Fibroblast of skin of right quadriceps (primary cell): ENCODE results near the gene DSN1.
A peak's percentile ranks its signal among the peaks of the same experiment; 100 is the strongest.

ENCODE experiments used
- DNase-seq: peaks from one replicate; pipeline ENCODE4 v3.0.0-alpha.2; 2013

The DSN1 gene

GRCh38 chr20:36794116-36794474, 20.5 kb upstream of the DSN1 start:
- no peak for DNase-seq

DNA sequence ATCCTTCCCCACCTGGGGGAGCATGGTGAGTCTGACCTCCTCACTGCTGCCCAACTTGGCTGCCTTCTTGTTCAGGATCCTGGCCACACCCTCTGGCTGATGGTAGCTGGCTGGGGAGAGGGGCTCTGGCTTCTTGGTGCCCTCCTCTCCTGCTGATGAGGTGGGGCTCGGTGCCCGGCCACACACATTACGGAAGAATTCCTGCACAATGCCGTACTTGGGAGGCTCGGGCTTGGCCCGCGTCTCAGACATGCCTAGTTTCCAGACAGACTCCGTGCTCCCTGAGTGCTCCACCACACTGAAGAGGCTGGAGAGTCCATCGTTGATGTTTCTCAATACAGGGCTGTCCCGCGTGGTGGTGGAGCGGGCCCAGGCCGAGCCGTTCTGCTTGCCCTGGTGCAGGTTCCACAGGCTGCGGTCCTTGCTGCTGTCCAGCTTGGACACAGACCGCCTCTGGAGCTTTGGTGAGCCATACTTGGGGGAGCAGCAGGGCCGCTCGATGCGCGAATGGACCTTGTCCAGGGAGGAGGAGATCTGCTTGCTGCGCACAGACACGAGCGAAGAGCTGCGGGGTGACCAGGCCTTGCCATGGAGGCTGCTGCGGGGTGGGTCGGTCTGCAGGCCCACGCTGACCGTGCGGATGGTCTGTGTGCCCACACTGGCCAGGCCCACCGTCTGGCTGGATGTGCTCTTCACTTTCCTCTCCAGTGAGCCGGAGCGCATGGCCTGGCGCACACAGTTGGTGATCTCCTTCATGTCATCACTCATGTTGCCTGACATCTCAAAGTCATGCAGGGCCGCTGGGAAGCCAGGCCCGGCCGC, 19.9 kb upstream of the DSN1 start:
- DNase-seq = no peak

DNA sequence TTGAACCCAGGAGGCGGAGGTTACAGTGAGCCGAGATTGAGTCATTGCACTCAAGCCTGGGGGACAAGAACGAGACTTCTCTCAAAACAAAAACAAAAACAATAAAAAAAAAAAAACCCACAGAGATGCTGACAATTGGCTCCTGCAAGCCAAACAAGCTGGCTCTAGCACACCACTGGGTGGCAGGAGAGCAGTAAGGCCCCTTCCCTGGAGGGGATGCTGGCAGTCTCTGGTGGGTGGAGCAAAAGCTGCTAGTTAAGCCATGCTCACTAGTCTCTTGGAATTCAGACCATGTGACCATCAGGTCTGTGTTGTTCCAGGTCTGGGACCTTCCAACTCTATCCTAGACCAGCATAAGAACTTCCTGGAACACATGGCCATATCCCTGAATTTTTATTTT, 18.9 kb upstream of the DSN1 start:
- peak; percentile 60 for DNase-seq

DNA sequence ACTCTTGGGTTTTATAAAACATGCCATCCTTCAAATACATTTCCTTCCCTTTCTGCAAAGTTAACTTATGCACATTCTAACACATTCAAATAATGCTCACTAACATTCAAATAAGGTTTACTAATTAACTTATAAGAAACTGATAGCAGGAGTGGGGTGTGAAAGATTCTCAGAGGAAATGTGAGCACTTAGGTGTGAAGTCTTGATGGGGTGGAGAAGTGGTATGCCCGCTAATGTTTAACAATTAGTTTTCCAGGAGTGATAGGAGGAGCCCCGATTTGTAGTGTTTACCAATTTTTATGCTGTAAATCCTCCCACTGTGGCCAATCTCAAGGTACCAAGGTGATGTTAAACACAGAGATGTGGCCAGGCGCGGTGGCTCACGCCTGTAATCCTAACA, 18.3 kb upstream of the DSN1 start:
- DNase-seq = no peak

DNA sequence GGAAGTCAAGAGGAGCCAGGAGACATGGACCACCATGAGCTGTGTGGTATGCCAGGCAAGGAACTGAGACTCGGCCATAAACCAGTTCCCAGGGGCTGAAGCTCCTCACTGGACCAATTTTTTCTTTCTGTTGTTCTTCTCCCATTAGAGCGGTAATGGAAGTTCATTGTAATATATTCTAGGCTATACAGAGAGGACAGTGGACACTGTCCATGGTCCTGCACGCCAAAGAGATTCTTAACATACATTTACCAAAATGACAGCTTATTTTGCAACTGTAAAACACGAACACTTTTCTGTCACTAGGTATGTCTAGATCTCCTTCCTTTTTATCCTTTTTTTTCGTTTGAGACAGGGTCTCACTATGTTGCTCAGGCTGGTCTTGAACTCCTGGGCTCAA, 13.1 kb upstream of the DSN1 start:
- no peak for DNase-seq

DNA sequence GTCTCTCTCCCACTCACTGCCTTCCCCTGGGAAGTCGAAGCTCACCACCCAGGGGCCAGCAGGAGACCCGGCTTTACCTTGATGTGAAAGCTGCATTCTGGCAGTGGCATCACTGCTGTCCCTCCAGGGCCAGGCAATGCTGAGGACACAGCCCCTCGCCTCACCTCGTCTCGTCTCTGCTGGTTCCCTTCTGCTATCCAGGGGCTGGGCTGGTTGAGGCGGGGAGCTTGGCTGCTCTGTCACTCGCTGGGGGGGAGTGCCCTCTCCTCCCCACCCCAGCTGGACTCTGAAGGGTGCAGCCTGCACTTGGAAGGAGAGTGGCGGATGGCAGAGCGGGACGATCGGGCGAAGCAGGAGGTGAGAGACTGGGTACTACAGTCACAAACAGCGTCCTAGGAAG, 12.7 kb upstream of the DSN1 start:
- no peak for DNase-seq

- no peak for DNase-seq
Observed at GRCh38 chr20:36785308-36785707, 11.7 kb upstream of the DSN1 start.

DNA sequence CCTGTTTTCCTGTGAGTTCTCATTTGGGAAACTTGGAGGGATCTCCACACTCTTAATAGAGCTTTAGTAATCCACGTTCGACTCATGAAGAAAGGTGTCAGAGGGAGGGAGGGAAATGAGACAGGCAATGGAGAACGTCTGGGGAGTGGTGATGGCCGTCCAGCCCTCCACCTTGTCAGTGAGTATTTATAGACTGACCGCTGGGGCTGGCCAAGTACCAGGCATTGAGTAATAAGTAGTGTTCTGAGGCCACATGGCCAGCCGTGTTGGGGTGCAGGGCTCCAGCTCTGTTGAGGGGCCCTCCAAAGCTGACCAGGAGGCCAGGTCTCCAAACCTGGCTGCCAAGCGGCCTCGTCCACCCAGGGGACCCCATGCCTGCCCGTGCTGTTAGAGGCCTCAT, 11.3 kb upstream of the DSN1 start:
- DNase-seq = no peak

DNA sequence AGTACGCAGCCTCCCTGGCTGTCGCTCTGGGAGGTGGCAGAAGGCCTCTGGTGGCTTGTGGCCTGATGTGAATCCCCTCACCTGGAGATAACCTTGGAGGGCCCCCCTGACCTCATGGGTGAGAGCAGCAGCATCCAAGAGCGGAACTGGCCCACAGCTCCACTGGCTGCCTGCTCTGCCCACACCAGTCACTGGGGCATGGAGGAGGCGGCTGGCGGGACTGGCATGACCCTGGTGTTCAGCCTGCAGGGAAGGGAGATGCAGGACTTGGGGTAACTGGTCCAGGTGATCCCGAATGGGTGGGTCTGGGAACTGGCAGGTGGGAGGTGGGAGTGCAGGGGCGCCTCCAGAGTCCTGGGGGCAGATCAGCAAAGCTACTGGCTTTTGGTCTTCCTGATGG, 10.6 kb upstream of the DSN1 start:
- no peak for DNase-seq

- DNase-seq = no peak
Observed at GRCh38 chr20:36779656-36780025, 6.1 kb upstream of the DSN1 start.

GRCh38 chr20:36778831-36779655, 5.5 kb upstream of the DSN1 start:
- no peak for DNase-seq

DNA sequence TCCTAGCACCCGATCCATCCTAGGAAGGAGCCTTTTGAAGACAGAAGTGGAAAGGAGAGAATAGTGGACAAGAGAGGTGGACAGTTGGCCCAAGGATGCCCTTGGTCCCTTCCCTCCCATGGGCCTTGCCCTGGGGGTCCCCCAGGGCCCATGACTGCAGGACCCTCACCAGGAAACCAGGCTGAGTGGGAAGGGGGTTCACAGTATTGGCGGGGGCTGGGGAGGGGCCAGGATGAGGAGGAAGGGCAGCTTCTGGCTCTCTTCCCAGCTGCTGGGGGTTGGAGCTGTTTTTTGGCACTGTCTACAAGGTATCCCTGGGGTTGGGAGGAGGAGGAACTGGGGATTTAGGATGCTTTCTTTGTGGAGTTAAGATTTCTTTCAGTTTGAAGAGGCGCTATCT, 4.0 kb upstream of the DSN1 start:
- DNase-seq = no peak

DNA sequence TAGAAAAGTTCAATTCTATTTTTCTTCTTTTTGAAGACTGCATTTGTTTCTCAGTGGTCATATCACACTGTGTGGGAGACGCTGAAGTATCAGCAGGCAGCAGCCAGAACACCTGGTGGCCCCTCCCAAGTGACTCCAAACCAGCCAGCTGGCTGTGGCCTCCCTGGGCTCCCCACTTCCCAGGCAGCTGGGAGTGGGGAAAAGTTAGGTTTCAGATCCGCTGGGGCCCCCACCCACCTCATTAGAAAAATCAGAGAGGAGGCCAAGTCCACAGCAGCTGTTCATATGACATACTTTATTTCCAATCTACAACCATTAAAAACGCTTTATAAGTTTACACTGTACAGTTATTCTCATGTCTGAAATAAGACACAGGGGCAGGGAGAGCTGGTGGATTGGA, 3.6 kb upstream of the DSN1 start:
- DNase-seq = no peak

DNA sequence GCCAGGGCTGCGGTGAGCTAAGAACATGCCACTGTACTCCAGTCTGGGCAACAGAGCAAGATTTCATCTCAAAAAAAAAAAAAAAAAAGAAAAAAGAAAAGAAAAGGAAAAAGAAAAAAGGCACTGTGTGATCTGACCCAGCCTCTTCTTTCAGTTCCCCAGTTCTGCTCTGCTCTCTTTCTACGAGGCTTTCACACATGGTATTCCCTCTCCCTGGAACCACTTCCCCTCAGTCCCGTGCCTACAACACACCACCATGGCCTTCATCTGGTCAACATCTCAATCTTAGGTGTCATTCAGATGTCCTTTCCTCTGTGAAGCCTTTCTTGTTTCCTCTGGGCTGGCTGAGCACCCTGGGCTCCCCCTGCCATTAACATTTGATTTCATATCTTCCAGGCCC, 2.3 kb upstream of the DSN1 start:
- no peak for DNase-seq

DNA sequence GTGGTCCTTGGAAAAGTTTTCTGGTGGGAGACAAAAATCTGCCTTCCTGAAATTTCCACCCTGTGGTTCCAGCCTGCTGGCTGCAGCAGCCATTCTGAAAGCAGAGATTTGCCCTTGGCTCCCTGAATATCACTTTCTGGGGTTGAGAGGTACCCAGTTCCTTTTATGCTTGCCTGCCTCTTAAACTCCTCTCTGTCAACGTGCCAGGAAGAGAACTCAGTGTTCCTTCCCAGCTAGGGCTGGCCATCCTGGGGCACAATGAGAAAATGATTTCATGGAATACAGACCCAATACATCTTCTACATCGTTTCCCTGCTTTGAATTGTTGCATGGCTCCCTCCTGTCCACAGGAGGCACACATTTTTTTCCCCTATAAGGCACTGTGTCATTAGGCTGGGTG, 1.6 kb upstream of the DSN1 start:
- DNase-seq = no peak

DNA sequence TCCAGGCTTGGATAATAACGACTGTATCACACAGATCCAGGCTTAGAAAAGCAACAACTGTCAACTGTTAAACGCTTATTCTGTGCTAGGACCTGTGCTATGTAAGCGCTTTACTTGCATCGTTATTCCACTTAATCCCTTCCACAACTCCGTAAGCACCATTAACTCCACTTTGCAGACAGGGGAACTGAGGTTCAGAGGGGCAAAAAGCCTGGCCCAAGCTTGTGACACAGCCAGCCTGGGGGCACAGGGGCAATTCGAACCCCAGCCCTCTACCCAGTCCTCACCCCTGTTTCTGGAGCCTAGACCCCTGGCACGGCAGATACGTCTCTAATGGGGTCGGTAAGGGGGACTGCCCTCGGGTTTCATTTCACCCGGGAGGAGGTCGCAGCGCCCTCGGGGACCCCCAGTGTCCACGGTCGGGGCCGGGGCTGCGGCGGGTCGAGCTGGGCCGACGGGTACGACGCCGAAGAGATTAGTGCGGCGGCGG, 411 bp downstream of the DSN1 start:
- DNase-seq = no peak

- DNase-seq = no peak
Observed at GRCh38 chr20:36770680-36771079, 2.9 kb downstream of the DSN1 start.

GRCh38 chr20:36768768-36769430, 4.7 kb downstream of the DSN1 start:
- no peak for DNase-seq

DNA sequence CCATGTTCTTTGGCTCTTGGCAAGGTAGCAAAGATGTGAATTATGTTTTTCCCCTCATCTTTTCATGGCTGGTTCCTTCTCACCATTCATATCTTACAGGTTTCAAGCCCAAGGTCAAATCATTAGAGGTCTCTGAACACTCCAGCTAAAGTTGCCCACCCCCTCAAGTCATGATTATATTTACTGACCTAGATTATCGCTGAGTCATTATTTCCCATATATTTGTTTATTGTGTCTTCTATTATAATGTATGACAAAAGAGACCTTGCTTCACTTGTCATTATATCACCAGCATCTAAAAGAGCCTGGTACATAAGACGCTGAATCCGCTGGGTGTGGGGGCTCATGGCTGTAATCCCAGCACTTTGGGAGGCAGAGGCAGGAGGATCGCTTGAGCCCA, 12.4 kb downstream of the DSN1 start:
- no peak for DNase-seq

GRCh38 chr20:36760647-36761046, 12.9 kb downstream of the DSN1 start:
- DNase-seq = no peak

GRCh38 chr20:36758276-36758675, 15.3 kb downstream of the DSN1 start:
- no peak for DNase-seq

DNA sequence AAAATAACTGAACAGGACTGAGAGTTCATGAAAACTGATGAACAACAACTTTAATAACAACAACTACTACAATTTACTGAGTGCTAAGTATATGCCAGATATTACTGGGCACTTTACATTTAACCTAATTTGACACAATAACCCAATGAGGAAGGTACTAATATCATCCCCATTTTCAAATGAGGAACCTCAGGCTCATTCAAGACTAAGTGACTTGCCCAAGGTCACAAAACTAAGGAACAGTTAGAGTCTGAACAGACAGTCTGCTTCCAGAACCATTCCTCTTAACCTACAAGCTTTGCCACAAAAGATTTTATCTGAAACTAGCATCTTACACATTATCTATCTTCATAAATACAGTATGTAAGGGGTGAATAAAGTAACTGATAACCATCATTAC, 17.1 kb downstream of the DSN1 start:
- no peak for DNase-seq

- DNase-seq = peak; percentile 59
Observed at GRCh38 chr20:36754656-36755222, 18.8 kb downstream of the DSN1 start.

- DNase-seq = no peak
Observed at GRCh38 chr20:36752582-36752981, 21.0 kb downstream of the DSN1 start.
